ENCODE results near the gene CHCHD5.
"Not testable (repeated sequence)": the region's sequence is repeated elsewhere in the genome, so short reads cannot be mapped to it uniquely, and the experiment has no call there.

CHCHD5 gene

DNA sequence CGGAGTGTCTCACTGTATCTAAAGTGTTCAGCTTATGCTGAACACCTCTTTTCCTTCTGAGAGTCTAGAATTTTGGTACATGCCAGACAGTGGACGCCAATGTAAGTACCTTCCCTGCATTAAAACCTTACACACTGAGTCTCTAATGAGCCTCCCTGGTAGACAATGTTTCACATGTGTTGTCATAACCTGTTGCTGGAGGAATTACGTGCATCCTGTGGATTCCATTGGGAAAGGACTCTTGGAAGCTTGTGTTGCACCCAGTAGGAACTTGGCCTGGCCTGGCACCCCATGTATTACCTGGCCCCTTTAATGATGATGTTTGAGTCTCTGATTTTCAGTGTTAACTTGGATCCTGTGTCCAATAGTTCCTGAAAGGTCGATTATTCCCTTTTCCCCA is 20.5 kb downstream of the CHCHD5 start:
- H3K27ac ChIP-seq (ENCODE audit: low read depth in 2 of 2, low read length in 2 of 2): no peak overlapping the region
- H3K9ac ChIP-seq (ENCODE audit: low read depth in 1 of 2, low read length in 2 of 2): no peak overlapping the region
- H3K36me3 ChIP-seq (ENCODE audit: control insufficient read depth in 2 of 2, insufficient read depth in 2 of 2, low read length in 2 of 2): no peaks in the 10 kb centered on the region
- no peaks in the 10 kb centered on the region for H3K9me3 ChIP-seq (ENCODE audit: control insufficient read depth in 2 of 2, low read length in 2 of 2)
- no peaks in the 10 kb centered on the region for H3K27me3 ChIP-seq (ENCODE audit: control insufficient read depth in 2 of 2, insufficient read depth in 2 of 2, low read length in 2 of 2)
- H3K4me1 ChIP-seq (ENCODE audit: control insufficient read depth in 2 of 2, insufficient read depth in 2 of 2, low read length in 2 of 2): peaks cover 8 to 9% of the 10 kb centered on the region in 2 donors
- H3K4me3 ChIP-seq (ENCODE audit: low read length in 2 of 2): no peak overlapping the region

GRCh38 chr2:112605926-112606325 is 21.5 kb downstream of the CHCHD5 start:
- Histone ChIP-seq H3K9ac (ENCODE audit: low read depth in 1 of 2, low read length in 2 of 2) (no peak overlapping the region), H3K4me3 (ENCODE audit: low read length in 2 of 2) (peak overlapping the region in 1 of 2 donors; percentile 13), H3K27ac (ENCODE audit: low read depth in 2 of 2, low read length in 2 of 2) (no peak overlapping the region), H3K27me3 (ENCODE audit: control insufficient read depth in 2 of 2, insufficient read depth in 2 of 2, low read length in 2 of 2) (no peaks in the 10 kb centered on the region), H3K4me1 (ENCODE audit: control insufficient read depth in 2 of 2, insufficient read depth in 2 of 2, low read length in 2 of 2) (peaks cover 8 to 9% of the 10 kb centered on the region in 2 donors), H3K9me3 (ENCODE audit: control insufficient read depth in 2 of 2, low read length in 2 of 2) (no peaks in the 10 kb centered on the region), H3K36me3 (ENCODE audit: control insufficient read depth in 2 of 2, insufficient read depth in 2 of 2, low read length in 2 of 2) (no peaks in the 10 kb centered on the region)

DNA sequence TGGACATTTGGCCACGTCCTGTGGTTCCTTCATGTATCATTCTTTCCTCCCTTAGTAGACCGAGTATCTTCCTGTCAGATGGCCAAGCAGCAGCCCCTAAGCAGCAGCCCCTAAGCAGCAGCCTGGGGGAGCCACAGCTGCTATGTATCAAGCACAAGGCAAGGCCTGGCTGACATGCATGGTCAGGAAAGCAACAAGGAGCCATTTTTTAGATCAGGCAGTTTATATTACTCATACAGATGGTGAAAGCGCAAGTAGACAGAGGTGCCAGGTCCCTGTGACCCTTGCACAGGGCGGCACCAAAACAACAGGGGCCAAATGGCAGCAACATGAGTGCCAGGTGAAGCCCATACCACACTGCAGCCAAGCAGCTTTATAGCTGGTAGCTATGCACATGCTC is 22.1 kb downstream of the CHCHD5 start:
- Histone ChIP-seq H3K4me3 (ENCODE audit: low read length in 2 of 2) (peak overlapping the region; percentile 13 to 40), H3K27ac (ENCODE audit: low read depth in 2 of 2, low read length in 2 of 2) (peak overlapping the region; percentile 59 to 70), H3K36me3 (ENCODE audit: control insufficient read depth in 2 of 2, insufficient read depth in 2 of 2, low read length in 2 of 2) (no peaks in the 10 kb centered on the region), H3K9me3 (ENCODE audit: control insufficient read depth in 2 of 2, low read length in 2 of 2) (no peaks in the 10 kb centered on the region), H3K27me3 (ENCODE audit: control insufficient read depth in 2 of 2, insufficient read depth in 2 of 2, low read length in 2 of 2) (no peaks in the 10 kb centered on the region), H3K4me1 (ENCODE audit: control insufficient read depth in 2 of 2, insufficient read depth in 2 of 2, low read length in 2 of 2) (peaks cover 8 to 9% of the 10 kb centered on the region in 2 donors), H3K9ac (ENCODE audit: low read depth in 1 of 2, low read length in 2 of 2) (peak overlapping the region in 1 of 2 donors; percentile 18)

DNA sequence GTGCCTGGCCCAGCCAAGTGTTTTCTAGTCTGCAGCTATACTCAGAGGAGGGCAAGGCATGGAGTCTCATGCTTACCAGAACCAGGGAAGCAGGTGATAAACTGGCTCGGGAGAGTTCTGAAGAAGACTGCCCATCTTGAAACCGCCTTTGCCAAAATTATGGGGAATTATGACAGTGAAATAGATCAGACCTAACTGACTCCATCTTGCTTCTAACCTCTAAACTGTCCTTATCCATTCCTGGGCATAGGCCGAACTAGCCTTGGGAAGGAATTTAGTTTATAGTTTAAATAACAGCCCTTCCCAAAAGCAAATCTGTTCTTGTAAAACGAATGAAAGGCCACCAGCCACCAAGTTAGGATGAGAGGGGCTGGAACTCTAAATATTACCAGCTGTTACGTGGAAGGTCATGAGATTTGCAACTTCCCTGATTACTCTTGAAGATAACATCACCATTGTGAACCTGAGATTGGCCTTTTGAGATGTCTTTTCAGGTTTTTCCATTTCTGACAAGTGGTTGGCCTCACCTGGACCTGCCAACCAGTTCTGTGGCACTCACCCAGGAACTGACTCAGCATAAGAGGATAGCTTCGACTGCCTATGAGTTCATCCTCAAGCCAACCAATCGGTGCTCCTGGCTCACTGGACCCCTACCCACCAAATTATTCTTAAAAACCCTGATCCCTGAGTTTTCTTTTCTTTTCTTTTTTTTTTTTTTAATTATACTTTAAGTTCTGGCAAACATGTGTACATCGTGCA is 23.4 kb downstream of the CHCHD5 start:
- Histone ChIP-seq H3K9me3 (ENCODE audit: control insufficient read depth in 2 of 2, low read length in 2 of 2) (no peaks in the 10 kb centered on the region), H3K27ac (ENCODE audit: low read depth in 2 of 2, low read length in 2 of 2) (no peak overlapping the region), H3K4me1 (ENCODE audit: control insufficient read depth in 2 of 2, insufficient read depth in 2 of 2, low read length in 2 of 2) (peaks cover 8 to 9% of the 10 kb centered on the region in 2 donors), H3K9ac (ENCODE audit: low read depth in 1 of 2, low read length in 2 of 2) (no peak overlapping the region), H3K36me3 (ENCODE audit: control insufficient read depth in 2 of 2, insufficient read depth in 2 of 2, low read length in 2 of 2) (no peaks in the 10 kb centered on the region), H3K4me3 (ENCODE audit: low read length in 2 of 2) (no peak overlapping the region), H3K27me3 (ENCODE audit: control insufficient read depth in 2 of 2, insufficient read depth in 2 of 2, low read length in 2 of 2) (no peaks in the 10 kb centered on the region)

DNA sequence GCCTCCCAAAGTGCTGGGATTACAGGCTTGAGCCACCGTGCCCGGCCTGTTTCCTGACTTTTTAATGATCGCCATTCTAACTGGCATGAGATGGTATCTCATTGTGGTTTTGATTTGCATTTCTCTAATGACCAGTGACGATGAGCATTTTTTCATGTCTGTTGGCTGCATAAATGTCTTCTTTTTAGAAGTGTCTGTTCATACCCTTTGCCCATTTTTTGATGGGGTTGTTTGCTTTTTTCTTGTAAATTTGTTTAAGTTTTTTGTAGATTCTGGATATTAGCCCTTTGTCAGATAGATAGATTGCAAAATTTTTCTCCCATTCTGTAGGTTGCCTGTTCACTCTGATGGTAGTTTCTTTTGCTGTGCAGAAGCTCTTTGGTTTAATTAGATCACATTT is 24.9 kb downstream of the CHCHD5 start:
- not testable (repeated sequence) for H3K27ac ChIP-seq (ENCODE audit: low read depth in 2 of 2, low read length in 2 of 2); H3K36me3 ChIP-seq (ENCODE audit: control insufficient read depth in 2 of 2, insufficient read depth in 2 of 2, low read length in 2 of 2); H3K27me3 ChIP-seq (ENCODE audit: control insufficient read depth in 2 of 2, insufficient read depth in 2 of 2, low read length in 2 of 2); H3K4me3 ChIP-seq (ENCODE audit: low read length in 2 of 2); H3K9ac ChIP-seq (ENCODE audit: low read depth in 1 of 2, low read length in 2 of 2); H3K9me3 ChIP-seq (ENCODE audit: control insufficient read depth in 2 of 2, low read length in 2 of 2)
- H3K4me1 ChIP-seq (ENCODE audit: control insufficient read depth in 2 of 2, insufficient read depth in 2 of 2, low read length in 2 of 2): peaks cover 8 to 10% of the 10 kb centered on the region in 2 donors

GRCh38 chr2:112612283-112612682 is 27.9 kb downstream of the CHCHD5 start:
- not testable (repeated sequence) for H3K9me3 ChIP-seq (ENCODE audit: control insufficient read depth in 2 of 2, low read length in 2 of 2); H3K9ac ChIP-seq (ENCODE audit: low read depth in 1 of 2, low read length in 2 of 2); H3K36me3 ChIP-seq (ENCODE audit: control insufficient read depth in 2 of 2, insufficient read depth in 2 of 2, low read length in 2 of 2); H3K4me1 ChIP-seq (ENCODE audit: control insufficient read depth in 2 of 2, insufficient read depth in 2 of 2, low read length in 2 of 2); H3K27me3 ChIP-seq (ENCODE audit: control insufficient read depth in 2 of 2, insufficient read depth in 2 of 2, low read length in 2 of 2); H3K4me3 ChIP-seq (ENCODE audit: low read length in 2 of 2); H3K27ac ChIP-seq (ENCODE audit: low read depth in 2 of 2, low read length in 2 of 2)

DNA sequence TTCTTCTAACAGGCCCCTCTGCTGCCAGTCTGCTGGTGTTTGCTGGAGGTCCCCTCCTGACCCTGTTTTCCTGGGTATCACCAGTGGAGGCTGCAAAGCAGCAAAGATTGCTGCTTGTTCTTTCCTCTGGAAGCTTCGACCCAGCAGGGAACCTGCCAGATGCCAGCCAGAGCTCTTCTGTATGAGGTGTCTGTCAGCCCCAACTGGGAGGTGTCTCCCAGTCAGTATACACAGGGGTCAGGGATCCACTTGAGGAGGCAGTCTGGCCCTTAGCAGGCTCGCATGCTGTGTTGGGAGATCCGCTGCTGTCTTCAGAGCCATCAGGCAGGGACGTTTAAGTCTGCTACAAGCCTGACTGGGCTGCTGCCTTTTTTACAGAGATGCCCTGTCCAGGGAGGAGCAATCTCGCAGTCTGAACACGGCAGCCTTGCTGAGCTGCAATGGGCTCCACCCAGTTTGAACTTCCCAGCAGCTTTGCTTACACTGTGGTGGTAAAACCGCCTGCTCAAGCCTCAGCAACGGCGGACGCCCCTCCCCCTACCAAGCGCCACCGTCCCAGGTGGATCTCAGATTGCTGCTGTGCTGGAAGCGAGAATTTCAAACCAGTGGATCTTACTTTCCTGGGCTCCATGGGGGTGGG is 29.9 kb downstream of the CHCHD5 start:
- no peak overlapping the region for H3K4me3 ChIP-seq (ENCODE audit: low read length in 2 of 2)
- H3K9ac ChIP-seq (ENCODE audit: low read depth in 1 of 2, low read length in 2 of 2): no peak overlapping the region
- no peaks in the 10 kb centered on the region for H3K36me3 ChIP-seq (ENCODE audit: control insufficient read depth in 2 of 2, insufficient read depth in 2 of 2, low read length in 2 of 2)
- H3K4me1 ChIP-seq (ENCODE audit: control insufficient read depth in 2 of 2, insufficient read depth in 2 of 2, low read length in 2 of 2): peaks cover 0 to 2% of the 10 kb centered on the region in 2 donors
- H3K27ac ChIP-seq (ENCODE audit: low read depth in 2 of 2, low read length in 2 of 2): no peak overlapping the region
- no peaks in the 10 kb centered on the region for H3K27me3 ChIP-seq (ENCODE audit: control insufficient read depth in 2 of 2, insufficient read depth in 2 of 2, low read length in 2 of 2)
- H3K9me3 ChIP-seq (ENCODE audit: control insufficient read depth in 2 of 2, low read length in 2 of 2): no peaks in the 10 kb centered on the region

DNA sequence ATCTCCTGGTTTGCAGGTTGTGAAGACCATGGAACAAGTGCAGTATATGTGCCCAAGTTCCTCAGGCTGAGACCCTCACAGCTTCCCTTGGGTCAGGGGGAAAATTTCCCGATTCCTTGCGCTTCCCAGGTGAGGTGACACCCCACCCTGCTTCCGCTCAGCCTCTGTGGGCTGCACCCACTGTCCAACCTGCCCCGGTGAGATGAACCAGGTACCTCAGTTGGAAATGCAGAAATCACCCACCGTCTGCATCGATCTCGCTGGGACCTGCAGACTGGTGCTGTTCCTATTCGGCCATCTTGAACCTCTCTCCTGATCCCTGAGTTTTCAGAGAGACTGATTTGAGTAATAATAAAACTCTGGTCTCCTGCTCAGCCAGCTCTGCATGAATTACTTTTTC is 30.6 kb downstream of the CHCHD5 start:
- no peak overlapping the region for H3K4me3 ChIP-seq (ENCODE audit: low read length in 2 of 2)
- no peaks in the 10 kb centered on the region for H3K36me3 ChIP-seq (ENCODE audit: control insufficient read depth in 2 of 2, insufficient read depth in 2 of 2, low read length in 2 of 2)
- no peak overlapping the region for H3K9ac ChIP-seq (ENCODE audit: low read depth in 1 of 2, low read length in 2 of 2)
- H3K4me1 ChIP-seq (ENCODE audit: control insufficient read depth in 2 of 2, insufficient read depth in 2 of 2, low read length in 2 of 2): peaks cover 0 to 2% of the 10 kb centered on the region in 2 donors
- no peaks in the 10 kb centered on the region for H3K9me3 ChIP-seq (ENCODE audit: control insufficient read depth in 2 of 2, low read length in 2 of 2)
- H3K27me3 ChIP-seq (ENCODE audit: control insufficient read depth in 2 of 2, insufficient read depth in 2 of 2, low read length in 2 of 2): no peaks in the 10 kb centered on the region
- no peak overlapping the region for H3K27ac ChIP-seq (ENCODE audit: low read depth in 2 of 2, low read length in 2 of 2)

- H3K4me3 ChIP-seq (ENCODE audit: low read length in 2 of 2); H3K36me3 ChIP-seq (ENCODE audit: control insufficient read depth in 2 of 2, insufficient read depth in 2 of 2, low read length in 2 of 2); H3K9me3 ChIP-seq (ENCODE audit: control insufficient read depth in 2 of 2, low read length in 2 of 2); H3K9ac ChIP-seq (ENCODE audit: low read depth in 1 of 2, low read length in 2 of 2); H3K4me1 ChIP-seq (ENCODE audit: control insufficient read depth in 2 of 2, insufficient read depth in 2 of 2, low read length in 2 of 2); H3K27ac ChIP-seq (ENCODE audit: low read depth in 2 of 2, low read length in 2 of 2); H3K27me3 ChIP-seq (ENCODE audit: control insufficient read depth in 2 of 2, insufficient read depth in 2 of 2, low read length in 2 of 2): not testable (repeated sequence)
These were observed 31.4 kb downstream of the CHCHD5 start for GRCh38 chr2:112615798-112616197.

DNA sequence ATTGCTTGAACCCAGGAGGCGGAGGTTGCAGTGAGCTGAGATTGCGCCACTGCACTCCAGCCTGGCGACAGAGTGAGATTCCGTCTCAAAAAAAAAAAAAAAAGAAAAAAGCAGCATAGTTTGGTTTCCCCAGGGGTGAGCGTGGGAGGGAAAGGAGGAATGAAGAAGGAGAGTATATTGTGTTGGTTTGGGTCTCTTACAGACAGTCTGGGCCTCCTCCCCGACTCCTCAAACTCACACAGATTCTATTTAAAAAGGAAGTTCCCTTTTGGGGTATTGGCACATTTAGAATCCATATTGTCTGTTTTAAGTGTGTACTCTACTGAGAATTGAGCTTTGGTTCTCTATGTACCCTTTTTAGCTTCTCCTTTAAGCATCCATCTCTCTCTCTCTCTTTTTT is 34.0 kb downstream of the CHCHD5 start:
- H3K4me1 ChIP-seq (ENCODE audit: control insufficient read depth in 2 of 2, insufficient read depth in 2 of 2, low read length in 2 of 2): peaks cover 0 to 2% of the 10 kb centered on the region in 2 donors
- H3K4me3 ChIP-seq (ENCODE audit: low read length in 2 of 2): no peak overlapping the region
- H3K9me3 ChIP-seq (ENCODE audit: control insufficient read depth in 2 of 2, low read length in 2 of 2): no peaks in the 10 kb centered on the region
- H3K27me3 ChIP-seq (ENCODE audit: control insufficient read depth in 2 of 2, insufficient read depth in 2 of 2, low read length in 2 of 2): no peaks in the 10 kb centered on the region
- no peak overlapping the region for H3K9ac ChIP-seq (ENCODE audit: low read depth in 1 of 2, low read length in 2 of 2)
- H3K36me3 ChIP-seq (ENCODE audit: control insufficient read depth in 2 of 2, insufficient read depth in 2 of 2, low read length in 2 of 2): no peaks in the 10 kb centered on the region
- H3K27ac ChIP-seq (ENCODE audit: low read depth in 2 of 2, low read length in 2 of 2): no peak overlapping the region

All from mucosa of rectum (tissue), 2 donors.